ENCODE measurements around the gene GFM1.

- TF ChIP-seq CTCF (IDR thresholded peaks at IDR 0.05) (no peak), EP300 (IDR thresholded peaks at IDR 0.05) (no peak), POLR2A (IDR thresholded peaks at IDR 0.05) (no peak)
These were observed 2.3 kb upstream of the GFM1 start for GRCh38 chr3:158642005-158642404.
